ENCODE results near the gene PHTF1.

PHTF1 gene

DNA sequence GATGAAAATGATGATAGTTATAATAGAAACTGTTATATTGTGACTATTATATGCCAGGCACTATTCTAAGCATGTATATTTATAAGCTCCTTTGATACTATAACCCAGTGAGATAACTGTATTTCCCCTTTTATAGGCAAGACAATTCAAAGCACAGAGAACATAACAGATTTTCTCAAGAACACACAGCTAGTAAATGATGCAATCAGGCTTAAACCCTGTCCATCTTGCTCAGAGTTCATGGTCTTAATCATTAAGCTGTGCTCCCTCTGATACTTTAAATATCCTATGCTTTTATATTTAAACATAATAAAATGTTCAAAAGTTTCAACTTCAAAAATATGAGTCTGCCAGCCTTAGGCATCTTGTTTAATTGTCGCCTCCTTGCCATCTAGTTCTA, 88.6 kb downstream of the PHTF1 start:
- no peak for DNase-seq (ENCODE audit: extremely low read depth in 1 of 2, low read depth in 1 of 2)

DNA sequence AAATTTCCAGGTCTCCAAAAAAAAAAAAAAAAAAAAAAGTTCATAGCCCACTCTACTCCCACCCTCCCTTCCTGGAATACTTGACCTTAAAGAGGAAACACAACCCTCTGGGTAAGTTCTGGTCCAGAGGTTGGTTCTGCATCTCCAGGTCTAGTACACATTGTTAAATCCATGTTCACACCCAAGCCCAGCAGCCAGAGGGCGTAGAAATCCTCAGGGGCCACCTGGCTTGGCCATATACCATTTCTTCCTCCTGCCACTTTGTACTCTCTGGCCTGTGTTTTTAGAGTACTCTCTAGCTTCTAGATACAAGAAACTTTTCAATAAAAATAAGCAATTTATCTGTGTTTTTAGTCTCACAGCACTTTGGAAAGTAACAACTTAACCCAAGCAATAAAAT, 89.3 kb downstream of the PHTF1 start:
- no peak for DNase-seq (ENCODE audit: extremely low read depth in 1 of 2, low read depth in 1 of 2)

GRCh38 chr1:113666126-113666525, 93.2 kb downstream of the PHTF1 start:
- DNase-seq (ENCODE audit: extremely low read depth in 1 of 2, low read depth in 1 of 2) = no peak

GRCh38 chr1:113665071-113665470, 94.2 kb downstream of the PHTF1 start:
- DNase-seq (ENCODE audit: extremely low read depth in 1 of 2, low read depth in 1 of 2) = no peak

GRCh38 chr1:113663165-113663951, 95.9 kb downstream of the PHTF1 start:
- DNase-seq (ENCODE audit: extremely low read depth in 1 of 2, low read depth in 1 of 2) = no peak

GRCh38 chr1:113662101-113662500, 97.2 kb downstream of the PHTF1 start:
- DNase-seq (ENCODE audit: extremely low read depth in 1 of 2, low read depth in 1 of 2) = no peak

DNA sequence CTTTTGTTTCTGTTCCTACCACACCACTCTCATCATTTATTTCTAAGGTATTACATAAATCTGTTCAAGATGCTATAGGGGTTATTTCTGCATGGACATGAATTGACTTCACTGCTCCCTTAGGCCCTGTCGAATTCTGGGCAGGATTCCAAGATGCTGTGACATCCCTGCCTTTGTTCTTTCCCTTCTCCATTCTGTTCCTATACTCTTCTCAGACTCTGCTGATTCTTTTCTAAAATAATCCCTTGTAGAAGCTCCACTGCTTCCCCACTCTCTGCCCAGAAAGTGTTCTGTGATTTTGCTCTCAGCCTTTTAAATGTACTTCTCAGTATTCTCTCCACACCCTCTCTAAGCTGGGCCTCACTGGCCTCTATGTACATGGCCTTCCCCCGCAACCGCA, 99.2 kb downstream of the PHTF1 start:
- no peak for DNase-seq (ENCODE audit: extremely low read depth in 1 of 2, low read depth in 1 of 2)

DNA sequence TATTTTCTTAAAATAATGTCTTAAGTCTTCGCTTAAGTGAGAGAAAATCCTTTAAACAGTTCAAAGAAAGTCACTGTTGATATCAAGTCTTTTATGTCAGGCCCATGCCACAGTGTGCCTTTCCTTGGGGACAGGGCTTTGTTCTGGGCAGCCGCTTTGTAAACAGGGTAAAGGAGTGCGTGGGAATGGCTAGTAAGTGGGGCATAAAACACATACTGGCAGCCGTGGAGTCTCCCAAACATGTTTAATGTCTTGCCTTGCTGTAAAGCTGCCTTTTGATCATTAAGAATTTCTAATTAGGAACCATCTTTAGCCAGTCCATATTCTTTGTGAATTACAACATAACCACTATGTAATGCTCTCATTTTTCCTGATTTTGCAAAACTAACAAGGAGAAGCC, 99.7 kb downstream of the PHTF1 start:
- DNase-seq (ENCODE audit: extremely low read depth in 1 of 2, low read depth in 1 of 2) = no peak

- DNase-seq (ENCODE audit: extremely low read depth in 1 of 2, low read depth in 1 of 2) = no peak
Observed at GRCh38 chr1:113659035-113659434, 100.3 kb downstream of the PHTF1 start.

- DNase-seq (ENCODE audit: extremely low read depth in 1 of 2, low read depth in 1 of 2) = no peak
Observed at GRCh38 chr1:113657556-113658063, 101.7 kb downstream of the PHTF1 start.

DNA sequence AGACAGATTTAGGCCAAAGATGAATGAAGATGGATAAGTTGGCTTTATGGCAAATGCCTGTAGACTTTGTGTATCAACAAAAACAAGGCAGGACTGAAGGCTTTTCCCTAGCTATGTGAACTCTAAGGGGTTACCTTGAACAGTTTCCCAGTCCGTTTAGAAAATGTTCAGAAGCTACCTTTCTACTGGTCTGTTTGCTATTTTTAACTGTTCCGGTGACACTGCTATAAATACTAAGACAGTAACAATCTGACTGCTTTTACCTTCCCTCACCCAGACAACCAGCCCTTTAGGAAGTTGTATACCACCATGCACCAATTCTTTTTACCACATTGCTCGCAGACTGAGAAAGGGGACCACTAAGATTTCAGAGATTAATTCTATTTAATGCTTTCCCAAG, 102.2 kb downstream of the PHTF1 start:
- DNase-seq (ENCODE audit: extremely low read depth in 1 of 2, low read depth in 1 of 2) = no peak

DNA sequence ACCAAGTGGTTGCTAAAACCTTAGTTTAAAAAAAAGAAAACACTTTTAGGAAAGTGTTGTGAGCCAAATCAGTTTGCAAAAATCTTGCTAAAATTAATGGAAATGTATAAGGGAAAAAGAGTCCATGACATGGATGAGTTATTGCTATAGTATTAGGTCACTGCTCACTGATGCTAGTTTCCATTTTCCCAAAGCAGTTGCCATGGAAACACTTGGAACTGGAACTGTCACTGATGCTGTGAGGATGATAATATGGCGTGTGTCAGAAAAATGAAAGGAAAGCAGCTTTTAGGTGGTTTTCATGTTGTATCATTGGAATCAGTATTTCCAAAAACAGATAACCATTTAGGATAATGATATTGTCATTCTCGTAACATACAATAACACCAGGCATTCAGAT, 104.4 kb downstream of the PHTF1 start:
- no peak for DNase-seq (ENCODE audit: extremely low read depth in 1 of 2, low read depth in 1 of 2)

DNA sequence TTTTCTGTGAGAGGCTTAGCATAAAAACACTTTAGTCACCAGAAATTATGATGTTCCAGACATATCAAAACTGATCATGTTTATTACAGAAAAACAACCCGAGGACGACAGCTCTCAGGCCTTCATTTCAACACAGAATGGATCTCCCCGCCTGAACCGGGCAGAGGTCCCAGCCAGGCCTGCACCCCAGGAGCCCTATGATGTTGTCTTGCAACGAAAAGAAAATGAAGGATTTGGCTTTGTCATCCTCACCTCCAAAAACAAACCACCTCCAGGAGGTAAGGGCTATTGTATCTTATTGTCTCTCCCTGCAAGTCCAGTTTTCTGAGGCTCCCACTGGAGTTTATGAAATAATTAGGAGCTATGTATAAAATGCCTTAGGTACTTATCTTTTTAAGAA, 105.5 kb downstream of the PHTF1 start:
- no peak for DNase-seq (ENCODE audit: extremely low read depth in 1 of 2, low read depth in 1 of 2)

DNA sequence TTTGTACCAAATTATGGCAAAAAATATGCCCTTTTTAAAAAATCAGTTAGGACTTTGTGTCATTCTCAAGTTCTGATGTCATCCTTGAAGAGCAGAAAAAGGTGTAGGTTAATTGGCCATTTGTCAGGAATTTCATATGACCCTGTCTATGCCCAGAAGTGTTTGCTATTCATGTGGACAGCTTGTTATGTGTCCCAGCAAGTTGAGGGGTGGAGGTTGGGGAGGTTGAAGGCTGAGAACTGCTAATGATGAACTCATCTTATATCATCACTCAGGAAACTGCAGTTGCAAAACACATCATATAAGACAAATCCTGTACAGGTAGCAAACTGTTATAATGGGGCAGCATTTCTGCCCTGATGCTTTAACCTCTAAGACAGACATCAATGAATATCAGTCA, 106.5 kb downstream of the PHTF1 start:
- DNase-seq (ENCODE audit: extremely low read depth in 1 of 2, low read depth in 1 of 2) = no peak

GRCh38 chr1:113648478-113648877, 110.8 kb downstream of the PHTF1 start:
- no peak for DNase-seq (ENCODE audit: extremely low read depth in 1 of 2, low read depth in 1 of 2)

- no peak for DNase-seq (ENCODE audit: extremely low read depth in 1 of 2, low read depth in 1 of 2)
Observed at GRCh38 chr1:113647164-113647563, 112.1 kb downstream of the PHTF1 start.
